Spleen (tissue), 7 donors: ENCODE results near the gene CCDC63.

ENCODE experiments used
- CTCF ChIP-seq, 11 experiments: fragments of 200-600 bp in 7 of 11; fragments of 450-650 bp in 4 of 11; sonication (generic) in 4 of 11; IDR thresholded peaks in 8 of 11; conservative IDR thresholded peaks in 3 of 11; 1 replicate in 7 of 11; 2 replicates in 4 of 11; pipeline versions ENCODE4 v1.4.0 to v1.8.0; 2016 to 2021; ENCODE audit warnings: antibody characterized with exemption in 11 of 11, inconsistent platforms in 4 of 11, mild to moderate bottlenecking in 1 of 11
- POLR2A ChIP-seq, 3 donors: fragments of 450-650 bp; IDR thresholded peaks; one replicate each; pipeline ENCODE4 v1.5.1; 2017; ENCODE audit warnings: antibody characterized with exemption in 3 of 3, mild to moderate bottlenecking in 1 of 3
- POLR2AphosphoS5 ChIP-seq, 3 donors: sonication (generic); formaldehyde crosslinking; IDR thresholded peaks; one replicate each; pipeline ENCODE4 v1.5.1; 2017; ENCODE audit warnings: antibody characterized with exemption in 3 of 3
- donor health status: DM: no; HTN: no; CAD: no; lungs with moderate emphysema.
- donor health status: DM: no; HTN: no; CAD: no.
- donor health status: DM: no; HTN: no; CAD: no.

- TF ChIP-seq POLR2A (IDR thresholded peaks at IDR 0.05) (no peak), CTCF (IDR thresholded peaks at IDR 0.05 in 8 of 11, conservative IDR thresholded peaks at IDR 0.05 in 3 of 11) (no peak), POLR2AphosphoS5 (IDR thresholded peaks at IDR 0.05) (no peak)
Measured at GRCh38 chr12:110948041-110948440, 101.3 kb downstream of the CCDC63 start.
